Measurements from ENCODE around the gene ITGB5.

DNA sequence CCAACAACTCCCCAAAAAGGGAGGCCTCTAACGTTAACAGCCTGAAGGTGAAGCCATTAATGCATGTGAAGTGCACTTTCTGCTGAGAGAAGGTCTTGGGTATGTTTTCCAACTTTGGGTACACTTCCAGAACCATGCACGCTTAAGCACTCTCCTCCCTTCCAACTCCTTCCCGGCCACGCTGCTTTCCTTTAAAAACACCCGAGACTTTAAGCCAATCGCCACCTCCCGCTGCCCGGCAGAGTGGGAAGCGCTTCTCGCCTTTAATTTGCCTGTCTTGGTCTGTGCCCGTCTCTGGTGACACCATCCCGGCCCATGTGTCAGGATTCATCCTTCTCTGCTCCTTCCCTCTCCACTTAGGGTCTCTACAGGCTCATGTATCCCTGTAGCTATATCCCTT lies 35.3 kb downstream of the ITGB5 start:
- TF ChIP-seq, protein P1, sequence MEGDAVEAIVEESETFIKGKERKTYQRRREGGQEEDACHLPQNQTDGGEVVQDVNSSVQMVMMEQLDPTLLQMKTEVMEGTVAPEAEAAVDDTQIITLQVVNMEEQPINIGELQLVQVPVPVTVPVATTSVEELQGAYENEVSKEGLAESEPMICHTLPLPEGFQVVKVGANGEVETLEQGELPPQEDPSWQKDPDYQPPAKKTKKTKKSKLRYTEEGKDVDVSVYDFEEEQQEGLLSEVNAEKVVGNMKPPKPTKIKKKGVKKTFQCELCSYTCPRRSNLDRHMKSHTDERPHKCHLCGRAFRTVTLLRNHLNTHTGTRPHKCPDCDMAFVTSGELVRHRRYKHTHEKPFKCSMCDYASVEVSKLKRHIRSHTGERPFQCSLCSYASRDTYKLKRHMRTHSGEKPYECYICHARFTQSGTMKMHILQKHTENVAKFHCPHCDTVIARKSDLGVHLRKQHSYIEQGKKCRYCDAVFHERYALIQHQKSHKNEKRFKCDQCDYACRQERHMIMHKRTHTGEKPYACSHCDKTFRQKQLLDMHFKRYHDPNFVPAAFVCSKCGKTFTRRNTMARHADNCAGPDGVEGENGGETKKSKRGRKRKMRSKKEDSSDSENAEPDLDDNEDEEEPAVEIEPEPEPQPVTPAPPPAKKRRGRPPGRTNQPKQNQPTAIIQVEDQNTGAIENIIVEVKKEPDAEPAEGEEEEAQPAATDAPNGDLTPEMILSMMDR (conservative IDR thresholded peaks at IDR 0.05 in 1 of 2, IDR thresholded peaks at IDR 0.05 in 1 of 2; ENCODE audit: low read depth in 1 of 2, low read length in 2 of 2) = no peak
- TF ChIP-seq EZH2 (IDR thresholded peaks at IDR 0.05; ENCODE audit: low read length, missing control alignments) = no peak

Data from fibroblast of lung (primary cell).